CD4-positive, alpha-beta T cell treated with Interleukin-12 subunit alpha and Interleukin-12 subunit beta, for 1 hour (primary cell): ENCODE data around the gene ASIP.

ENCODE experiments used
- DNase-seq: peaks from one replicate; pipeline ENCODE4 v3.0.0-alpha.2; 2020

ASIP gene

DNA sequence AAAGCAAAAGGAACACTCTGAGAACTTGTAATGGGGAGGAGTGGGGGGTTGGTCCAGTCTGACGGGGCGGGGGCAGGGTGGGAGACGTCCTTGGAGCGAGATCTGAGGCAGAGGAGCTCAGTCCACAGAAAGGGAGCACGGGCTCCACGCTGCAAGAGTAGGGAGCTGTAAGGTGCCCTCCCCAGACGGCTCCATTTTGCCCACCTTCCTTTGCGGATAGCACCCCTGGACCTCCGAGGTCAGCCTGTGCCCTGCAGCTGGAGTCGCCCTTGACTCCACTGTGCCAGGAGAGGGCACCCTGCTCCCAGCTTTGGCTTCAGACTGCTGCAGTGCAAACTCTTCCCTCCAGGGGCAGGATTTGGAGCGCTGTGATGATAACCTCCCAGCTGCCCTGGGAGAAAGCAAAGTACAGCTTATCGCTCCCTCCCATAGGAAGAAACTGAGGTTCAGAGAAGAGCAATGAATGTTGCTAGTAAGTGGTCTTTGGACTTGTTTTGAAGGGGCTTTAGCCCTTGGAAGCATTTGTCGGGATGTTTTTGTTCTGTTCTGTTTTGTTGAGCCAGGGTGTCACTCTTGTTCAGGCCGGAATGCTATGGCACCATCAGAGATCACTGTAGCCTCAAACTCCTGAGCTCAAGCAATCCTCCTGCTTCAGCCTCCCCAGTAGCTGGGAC is 71.5 kb downstream of the ASIP start:
- DNase-seq, result peak; percentile 89

GRCh38 chr20:34315236-34315635 is 74.0 kb downstream of the ASIP start:
- DNase-seq, result no peak

- no peak for DNase-seq
Observed at GRCh38 chr20:34316196-34316814, 75.1 kb downstream of the ASIP start.
